Measurements from ENCODE around the gene PSG3.
"Not testable (repeated sequence)": the region's sequence is repeated elsewhere in the genome, so short reads cannot be mapped to it uniquely, and the experiment has no call there.

DNA sequence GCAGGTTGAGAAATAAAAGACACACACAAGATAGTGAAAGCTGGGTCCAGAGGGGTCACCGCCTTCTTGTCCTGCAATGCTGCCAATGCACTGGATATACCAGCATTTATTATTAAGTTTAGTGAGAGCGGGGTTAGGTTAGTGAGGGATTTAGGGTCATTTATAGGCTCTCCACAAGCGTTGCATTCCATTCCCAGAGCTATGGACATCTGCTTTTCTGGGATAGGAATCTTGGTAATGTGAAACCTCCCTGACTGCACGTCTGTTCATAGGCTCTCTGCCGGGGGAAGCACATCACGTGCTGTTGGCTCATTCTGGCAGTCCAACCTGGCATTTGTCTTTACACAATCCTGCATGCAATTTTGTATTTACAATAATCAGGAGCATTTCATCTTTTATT, 27.5 kb downstream of the PSG3 start:
- TF ChIP-seq, protein P1, sequence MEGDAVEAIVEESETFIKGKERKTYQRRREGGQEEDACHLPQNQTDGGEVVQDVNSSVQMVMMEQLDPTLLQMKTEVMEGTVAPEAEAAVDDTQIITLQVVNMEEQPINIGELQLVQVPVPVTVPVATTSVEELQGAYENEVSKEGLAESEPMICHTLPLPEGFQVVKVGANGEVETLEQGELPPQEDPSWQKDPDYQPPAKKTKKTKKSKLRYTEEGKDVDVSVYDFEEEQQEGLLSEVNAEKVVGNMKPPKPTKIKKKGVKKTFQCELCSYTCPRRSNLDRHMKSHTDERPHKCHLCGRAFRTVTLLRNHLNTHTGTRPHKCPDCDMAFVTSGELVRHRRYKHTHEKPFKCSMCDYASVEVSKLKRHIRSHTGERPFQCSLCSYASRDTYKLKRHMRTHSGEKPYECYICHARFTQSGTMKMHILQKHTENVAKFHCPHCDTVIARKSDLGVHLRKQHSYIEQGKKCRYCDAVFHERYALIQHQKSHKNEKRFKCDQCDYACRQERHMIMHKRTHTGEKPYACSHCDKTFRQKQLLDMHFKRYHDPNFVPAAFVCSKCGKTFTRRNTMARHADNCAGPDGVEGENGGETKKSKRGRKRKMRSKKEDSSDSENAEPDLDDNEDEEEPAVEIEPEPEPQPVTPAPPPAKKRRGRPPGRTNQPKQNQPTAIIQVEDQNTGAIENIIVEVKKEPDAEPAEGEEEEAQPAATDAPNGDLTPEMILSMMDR (IDR thresholded peaks at IDR 0.05) = not testable (repeated sequence)
- TF ChIP-seq POLR2A (IDR thresholded peaks at IDR 0.05) = not testable (repeated sequence)
